Hippocampal formation (tissue), 2 donors: ENCODE measurements around the gene EDEM2.
"Not testable (repeated sequence)": the region's sequence is repeated elsewhere in the genome, so short reads cannot be mapped to it uniquely, and the experiment has no call there.

Experiments used
- DNase-seq, 2 donors: peaks; one replicate each; lab custom pipeline; 2025; lab: John Stamatoyannopoulos, UW

Gene EDEM2

GRCh38 chr20:35087355-35087754 is 59.8 kb downstream of the EDEM2 start:
- no peak for DNase-seq

- DNase-seq = no peak
Measured at GRCh38 chr20:35085477-35086225, 61.5 kb downstream of the EDEM2 start.

- DNase-seq = no peak
Measured at GRCh38 chr20:35084998-35085397, 62.1 kb downstream of the EDEM2 start.

GRCh38 chr20:35080348-35080642 is 66.8 kb downstream of the EDEM2 start:
- DNase-seq = not testable (repeated sequence)

GRCh38 chr20:35079472-35080347 is 67.4 kb downstream of the EDEM2 start:
- no peak for DNase-seq

GRCh38 chr20:35077872-35078271 is 69.3 kb downstream of the EDEM2 start:
- DNase-seq = no peak

- DNase-seq = no peak
Measured at GRCh38 chr20:35077341-35077740, 69.8 kb downstream of the EDEM2 start.

GRCh38 chr20:35071436-35072153 is 75.5 kb downstream of the EDEM2 start:
- not testable (repeated sequence) for DNase-seq

GRCh38 chr20:35066194-35066593 is 80.9 kb downstream of the EDEM2 start:
- DNase-seq = no peak
